Activated B cell treated with CpG ODN at 0.5 μM for 24 hours (primary cell): ENCODE data around the gene RBM14. TPM values are rescaled to one million over a fixed set of nuclear protein-coding genes. Genes with fewer than 3 reads are reported as not detected.
"Not testable (repeated sequence)": the region's sequence is repeated elsewhere in the genome, so short reads cannot be mapped to it uniquely, and the experiment has no call there.

Experiments used
- ATAC-seq: fragments of 200-7000 bp; cut with Tn5 transposase; one replicate; pipeline ENCODE4 v1.10.0; 2021; ENCODE audit warnings: low read depth, mild to moderate bottlenecking, moderate library complexity
- CTCF ChIA-PET: fragments of 350-600 bp; sonication (Branson Sonifier 250); formaldehyde crosslinking; loops from one replicate; lab custom pipeline; 2021; ENCODE audit warnings: antibody characterized with exemption; lab: Charles Lee
- POLR2A ChIA-PET: fragments of 350-600 bp; sonication (Branson Sonifier 250); formaldehyde crosslinking; loops from one replicate; lab custom pipeline; 2021; ENCODE audit warnings: antibody characterized with exemption; lab: Charles Lee
- DNase-seq: peaks from one replicate; pipeline ENCODE4 v3.0.0; 2022
- H3K27ac Mint-ChIP-seq: one replicate; pipeline ENCODE4 v1.8.0; 2020; ENCODE audit warnings: mixed read lengths
- H3K27me3 Mint-ChIP-seq: one replicate; pipeline ENCODE4 v1.8.0; 2021; ENCODE audit warnings: mixed read lengths
- H3K36me3 Mint-ChIP-seq: one replicate; pipeline ENCODE4 v1.8.0; 2021; ENCODE audit warnings: low read depth, mixed read lengths
- H3K4me1 Mint-ChIP-seq: one replicate; pipeline ENCODE4 v1.8.0; 2021; ENCODE audit warnings: mixed read lengths
- H3K4me3 Mint-ChIP-seq: one replicate; pipeline ENCODE4 v1.8.0; 2020; ENCODE audit warnings: mild to moderate bottlenecking, mixed read lengths
- H3K9me3 Mint-ChIP-seq: one replicate; pipeline ENCODE4 v1.8.0; 2020; ENCODE audit warnings: mixed read lengths
- CTCF ChIP-seq: fragments of 200-600 bp; IDR thresholded peaks from one replicate; pipeline ENCODE4 v1.8.0; 2022; ENCODE audit warnings: antibody characterized with exemption, mild to moderate bottlenecking
- intact Hi-C: fragments of 100-400 bp; cut with micrococcal nuclease; formaldehyde crosslinking; loops from one replicate; pipeline ENCODE4 v1.15.1; 2024
- total RNA-seq: library from RNA; stranded (reverse); gene quantifications from 2 replicates; pipeline ENCODE4 v1.2.3, GENCODE V29; 2022

RBM14 gene
- total RNA-seq, 1 donor from 2014 or later: 160 TPM

- H3K27me3 Mint-ChIP-seq: no peaks in the 10 kb centered on the region
- TF ChIP-seq CTCF: no peak
- DNase-seq: no peak
- intact Hi-C loops: no loop called here
- H3K4me3 Mint-ChIP-seq: peak overlapping the region; percentile 4
- H3K4me1 Mint-ChIP-seq: peaks cover 59% of the 10 kb centered on the region
- peak overlapping the region; percentile 41 for H3K27ac Mint-ChIP-seq
- POLR2A ChIA-PET: interaction anchor here (0.7 to 11.1 kb wide), 4 partner anchors 14 to 206 kb away, joined by 3 to 272 read pairs (median 12); partner anchors contain the start of genes RBM14 and RCE1
- CTCF ChIA-PET: interaction anchor here (1.3 kb wide), 1 partner anchor 42 kb away, joined by 3 read pairs; no protein-coding TSS in a partner anchor
- no peaks in the 10 kb centered on the region for H3K9me3 Mint-ChIP-seq
- no peak for ATAC-seq
- H3K36me3 Mint-ChIP-seq: peaks cover 54% of the 10 kb centered on the region
Observed at GRCh38 chr11:66636411-66636810, 20.0 kb downstream of the RBM14 start.

- TF ChIP-seq CTCF: no peak
- ATAC-seq (no peak), DNase-seq (no peak)
- Mint-ChIP-seq H3K9me3 (no peaks in the 10 kb centered on the region), H3K27me3 (no peaks in the 10 kb centered on the region), H3K4me1 (peaks cover 62% of the 10 kb centered on the region), H3K4me3 (peak overlapping the region; percentile 99), H3K27ac (peak overlapping the region; percentile 98), H3K36me3 (peaks cover 60% of the 10 kb centered on the region)
- ChIA-PET CTCF (interaction anchor here (0.6 to 4.3 kb wide), 12 partner anchors 16 to 199 kb away, joined by 3 to 29 read pairs (median 4); partner anchors contain the start of genes CCDC87, MRPL11, RBM14 and RBM4B), POLR2A (interaction anchor here (0.7 to 11.1 kb wide), 27 partner anchors 9 to 747 kb away, joined by 3 to 272 read pairs (median 7); partner anchors contain the start of genes ACTN3, CCDC85B, CCDC87 and CCS)
- intact Hi-C loops: loop anchor here (1.0 to 2.0 kb wide), 7 partner anchors 21 to 91 kb away; partner anchors contain the start of genes ACTN3, CCDC87, CCS and RBM14
Observed at GRCh38 chr11:66637557-66638176, 21.2 kb downstream of the RBM14 start.

GRCh38 chr11:66638177-66639065, 22.0 kb downstream of the RBM14 start, which contains the start of gene RBM4:
Gene RBM4, plus strand, starts transcription at chr11:66638703. Its CDS starts 1,009 bp downstream, at chr11:66639712.
- no peaks in the 10 kb centered on the region for H3K9me3 Mint-ChIP-seq
- H3K4me3 Mint-ChIP-seq: peak within 1 kb of the TSS; percentile 99
- peak; percentile 78 for DNase-seq
- H3K27me3 Mint-ChIP-seq: no peaks in the 10 kb centered on the region
- ChIA-PET POLR2A (interaction anchor here (0.6 to 11.1 kb wide), 32 partner anchors 8 to 748 kb away, joined by 3 to 272 read pairs (median 6); partner anchors contain the start of genes ACTN3, CCDC85B, CCDC87 and CCS), CTCF (interaction anchor here (0.6 to 4.3 kb wide), 15 partner anchors 17 to 200 kb away, joined by 3 to 29 read pairs (median 4); partner anchors contain the start of genes CCDC87, CCS, DPP3 and MRPL11)
- peaks cover 67% of the 10 kb centered on the region for H3K4me1 Mint-ChIP-seq
- peaks cover 63% of the 10 kb centered on the region for H3K36me3 Mint-ChIP-seq
- peak; percentile 95 for ATAC-seq
- H3K27ac Mint-ChIP-seq: peak within 1 kb of the TSS; percentile 98
- intact Hi-C loops: loop anchor here (1.0 to 2.0 kb wide), 7 partner anchors 20 to 92 kb away; partner anchors contain the start of genes ACTN3, CCDC87, CCS and RBM14
- TF ChIP-seq CTCF: no peak

- peaks cover 73% of the 10 kb centered on the region for H3K4me1 Mint-ChIP-seq
- peak overlapping the region; percentile 98 for H3K27ac Mint-ChIP-seq
- POLR2A ChIA-PET: interaction anchor here (0.6 to 11.1 kb wide), 22 partner anchors 8 to 320 kb away, joined by 3 to 272 read pairs (median 7); partner anchors contain the start of genes ACTN3, CCDC87, CCS and RBM14
- intact Hi-C loops: loop anchor here (2.0 kb wide), 1 partner anchor 20 kb away; no protein-coding TSS in a partner anchor
- CTCF ChIA-PET: interaction anchor here (0.8 to 4.3 kb wide), 8 partner anchors 17 to 159 kb away, joined by 3 to 29 read pairs (median 4); partner anchors contain the start of genes CCDC87, CCS, DPP3 and RBM14
- H3K9me3 Mint-ChIP-seq: no peaks in the 10 kb centered on the region
- peak overlapping the region; percentile 99 for H3K4me3 Mint-ChIP-seq
- H3K36me3 Mint-ChIP-seq: peaks cover 69% of the 10 kb centered on the region
- ATAC-seq (no peak), DNase-seq (no peak)
- H3K27me3 Mint-ChIP-seq: no peaks in the 10 kb centered on the region
- TF ChIP-seq CTCF: no peak
Observed at GRCh38 chr11:66639066-66639813, 22.8 kb downstream of the RBM14 start.

GRCh38 chr11:66639814-66640340, 23.4 kb downstream of the RBM14 start:
- Mint-ChIP-seq H3K27ac (peak overlapping the region; percentile 98), H3K4me1 (peaks cover 75% of the 10 kb centered on the region), H3K36me3 (peaks cover 69% of the 10 kb centered on the region), H3K4me3 (peak overlapping the region; percentile 99)
- not testable (repeated sequence) for H3K9me3 Mint-ChIP-seq, DNase-seq, ATAC-seq, H3K27me3 Mint-ChIP-seq
- intact Hi-C loops: loop anchor here (2.0 kb wide), 1 partner anchor 19 kb away; no protein-coding TSS in a partner anchor
- ChIA-PET CTCF (interaction anchor here (4.3 kb wide), 1 partner anchor 38 kb away, joined by 29 read pairs; the partner anchor contains the start of gene RBM4B), POLR2A (interaction anchor here (0.9 to 11.1 kb wide), 7 partner anchors 18 to 203 kb away, joined by 3 to 272 read pairs (median 17); partner anchors contain the start of genes ACTN3, RBM14, RBM4B and ZDHHC24)
